Endothelial cell (in vitro differentiated cells): ENCODE measurements around the gene L1CAM. TPM values are rescaled to one million over a fixed set of nuclear protein-coding genes. Genes with fewer than 3 reads are reported as not detected.

Experiments
- DNase-seq: peaks from one replicate; pipeline ENCODE4 v3.0.0; 2021; ENCODE audit warnings: low spot score
- H3K27ac Mint-ChIP-seq: one replicate; pipeline ENCODE4 v1.8.0; 2021; ENCODE audit warnings: mixed read lengths, inconsistent platforms; ENCODE audit not compliant: unreplicated experiment
- H3K27me3 Mint-ChIP-seq: one replicate; pipeline ENCODE4 v1.8.0; 2021; ENCODE audit warnings: mild to moderate bottlenecking, moderate library complexity, mixed read lengths, inconsistent platforms; ENCODE audit not compliant: unreplicated experiment
- H3K36me3 Mint-ChIP-seq: one replicate; pipeline ENCODE4 v1.8.0; 2021; ENCODE audit warnings: mild to moderate bottlenecking, low read depth, mixed read lengths, inconsistent platforms; ENCODE audit not compliant: unreplicated experiment
- H3K4me1 Mint-ChIP-seq: one replicate; pipeline ENCODE4 v1.8.0; 2021; ENCODE audit warnings: mild to moderate bottlenecking, mixed read lengths, inconsistent platforms; ENCODE audit not compliant: unreplicated experiment
- H3K4me3 Mint-ChIP-seq: one replicate; pipeline ENCODE4 v1.8.0; 2021; ENCODE audit warnings: mild to moderate bottlenecking, mixed read lengths, inconsistent platforms; ENCODE audit not compliant: unreplicated experiment
- H3K9me3 Mint-ChIP-seq: one replicate; pipeline ENCODE4 v1.8.0; 2021; ENCODE audit warnings: mixed read lengths, inconsistent platforms; ENCODE audit not compliant: unreplicated experiment
- CTCF ChIP-seq: fragments of 200-600 bp; sonication (generic); IDR thresholded peaks from one replicate; pipeline ENCODE4 v1.5.0; 2021; ENCODE audit warnings: antibody characterized with exemption; ENCODE audit not compliant: unreplicated experiment
- total RNA-seq: library from RNA; stranded (reverse); fragmentation: NEBNext Ultra II Directional; extraction: Animal tissue kit (Norgen Biotek cat#: 25700); gene quantifications from one replicate; pipeline ENCODE4 v1.2.1, GENCODE V29; 2021; ENCODE audit not compliant: unreplicated experiment

Gene L1CAM
- total RNA-seq, 1 donor from 2014 or later: 0.31 TPM

- H3K27ac Mint-ChIP-seq: no peak overlapping the region
- no peaks in the 10 kb centered on the region for H3K4me1 Mint-ChIP-seq
- DNase-seq: no peak
- TF ChIP-seq CTCF: no peak
- no peaks in the 10 kb centered on the region for H3K36me3 Mint-ChIP-seq
- no peak overlapping the region for H3K4me3 Mint-ChIP-seq
- H3K9me3 Mint-ChIP-seq: no peaks in the 10 kb centered on the region
- H3K27me3 Mint-ChIP-seq: peaks cover 9% of the 10 kb centered on the region
Observed at GRCh38 chrX:153889123-153889522, 3.1 kb upstream of the L1CAM start.

- Mint-ChIP-seq H3K36me3 (no peaks in the 10 kb centered on the region), H3K27me3 (peaks cover 9% of the 10 kb centered on the region), H3K4me3 (no peak overlapping the region), H3K9me3 (no peaks in the 10 kb centered on the region), H3K27ac (no peak overlapping the region), H3K4me1 (no peaks in the 10 kb centered on the region)
- no peak for TF ChIP-seq CTCF
- DNase-seq: no peak
Observed at GRCh38 chrX:153888344-153888743, 2.4 kb upstream of the L1CAM start.

GRCh38 chrX:153887385-153887784 is 1.4 kb upstream of the L1CAM start:
- Mint-ChIP-seq H3K4me3 (no peak overlapping the region), H3K27ac (no peak overlapping the region), H3K36me3 (no peaks in the 10 kb centered on the region), H3K9me3 (no peaks in the 10 kb centered on the region), H3K4me1 (no peaks in the 10 kb centered on the region), H3K27me3 (peaks cover 9% of the 10 kb centered on the region)
- no peak for TF ChIP-seq CTCF
- no peak for DNase-seq

- no peak overlapping the region for H3K27ac Mint-ChIP-seq
- DNase-seq: no peak
- no peaks in the 10 kb centered on the region for H3K36me3 Mint-ChIP-seq
- TF ChIP-seq CTCF: no peak
- no peaks in the 10 kb centered on the region for H3K4me1 Mint-ChIP-seq
- no peaks in the 10 kb centered on the region for H3K9me3 Mint-ChIP-seq
- peaks cover 9% of the 10 kb centered on the region for H3K27me3 Mint-ChIP-seq
- no peak overlapping the region for H3K4me3 Mint-ChIP-seq
Observed at GRCh38 chrX:153886915-153887314, 942 bp upstream of the L1CAM start.

GRCh38 chrX:153885208-153885787 is 675 bp downstream of the L1CAM start:
- TF ChIP-seq CTCF: no peak
- Mint-ChIP-seq H3K4me3 (no peak overlapping the region), H3K9me3 (no peaks in the 10 kb centered on the region), H3K36me3 (no peaks in the 10 kb centered on the region), H3K4me1 (no peaks in the 10 kb centered on the region), H3K27me3 (peaks cover 9% of the 10 kb centered on the region), H3K27ac (no peak overlapping the region)
- DNase-seq: no peak
